ENCODE data around the gene BRD4.

The BRD4 gene

DNA sequence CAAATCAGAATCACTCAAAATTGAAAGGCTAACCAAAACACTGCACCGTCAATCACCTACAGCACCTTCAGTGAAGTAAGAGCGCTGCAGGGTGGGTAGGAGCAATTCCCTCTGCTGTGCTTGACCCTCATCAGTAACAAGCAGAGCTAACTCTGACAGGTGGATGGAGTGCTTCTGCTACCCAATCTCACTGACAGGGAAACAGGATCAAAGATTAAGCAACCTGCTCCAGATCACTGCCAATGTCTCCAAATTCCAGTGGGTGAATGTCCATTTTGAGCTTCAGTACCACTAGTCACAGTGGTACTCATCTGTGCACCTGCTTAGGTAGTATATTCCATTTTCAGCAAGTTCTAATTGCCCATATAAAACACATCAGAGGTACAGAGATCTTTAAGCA, 25.2 kb downstream of the BRD4 start:
- DNase-seq: no peak

DNA sequence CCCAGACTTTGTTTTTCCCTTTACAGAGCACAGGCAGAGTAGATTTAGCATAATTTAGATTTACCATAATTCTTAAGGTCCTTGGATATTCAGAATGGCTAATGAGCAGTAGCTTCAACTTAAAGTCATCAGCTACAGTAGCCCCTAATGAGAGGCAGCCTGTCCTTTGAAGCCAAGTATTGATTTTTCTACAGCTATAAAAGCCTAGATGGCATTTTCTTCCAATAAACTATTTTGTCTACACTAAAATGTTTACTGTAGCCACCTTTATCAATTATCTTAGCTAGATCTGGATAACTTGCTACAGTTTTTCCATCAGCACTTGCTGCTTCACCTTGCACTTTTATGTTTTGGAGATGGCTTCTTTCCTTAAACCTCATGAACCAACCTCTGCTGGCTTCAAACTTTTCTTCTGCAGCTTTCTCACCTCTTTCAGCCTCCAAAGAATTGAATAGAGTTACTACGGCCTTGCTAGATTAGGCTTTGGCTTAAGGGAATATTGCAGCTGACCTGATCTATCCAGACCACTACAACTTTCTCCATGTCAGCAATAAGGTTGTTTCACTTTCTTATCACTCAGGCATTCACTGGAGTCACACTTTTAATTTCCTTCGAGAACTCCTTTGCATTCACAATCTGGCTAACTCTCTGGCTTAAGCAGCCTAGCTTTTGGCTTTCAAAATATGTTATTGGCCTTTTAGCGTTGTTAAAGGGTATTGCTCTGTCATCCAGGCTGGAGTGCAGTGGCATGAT, 26.6 kb downstream of the BRD4 start:
- no peak for DNase-seq

DNA sequence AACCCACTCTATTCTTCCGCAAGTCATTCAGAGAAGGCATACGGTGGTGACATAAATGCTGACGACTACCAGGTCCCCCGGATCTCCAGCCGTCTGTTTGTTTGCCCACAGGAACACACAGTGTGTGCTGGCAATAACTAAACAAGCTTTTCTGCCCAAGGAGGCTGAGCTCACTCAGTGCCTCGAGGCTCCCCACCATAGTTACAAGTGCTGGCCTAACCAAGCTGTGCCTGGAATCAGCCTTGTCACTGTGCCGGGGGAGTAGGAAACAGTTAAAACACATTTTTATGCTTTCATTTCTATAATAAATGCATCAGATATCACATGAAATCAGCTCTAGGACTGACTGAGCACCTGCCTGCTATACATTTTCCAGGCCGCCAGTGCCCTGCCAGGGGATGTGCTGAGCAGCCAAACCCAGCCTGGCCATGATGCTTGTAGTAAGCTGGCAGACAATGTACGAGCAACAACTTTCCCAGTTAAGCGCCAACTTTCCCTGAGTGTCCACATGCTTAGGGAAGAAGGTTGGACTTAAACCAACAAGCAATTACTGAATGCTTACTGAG, 28.1 kb downstream of the BRD4 start:
- DNase-seq: no peak

DNA sequence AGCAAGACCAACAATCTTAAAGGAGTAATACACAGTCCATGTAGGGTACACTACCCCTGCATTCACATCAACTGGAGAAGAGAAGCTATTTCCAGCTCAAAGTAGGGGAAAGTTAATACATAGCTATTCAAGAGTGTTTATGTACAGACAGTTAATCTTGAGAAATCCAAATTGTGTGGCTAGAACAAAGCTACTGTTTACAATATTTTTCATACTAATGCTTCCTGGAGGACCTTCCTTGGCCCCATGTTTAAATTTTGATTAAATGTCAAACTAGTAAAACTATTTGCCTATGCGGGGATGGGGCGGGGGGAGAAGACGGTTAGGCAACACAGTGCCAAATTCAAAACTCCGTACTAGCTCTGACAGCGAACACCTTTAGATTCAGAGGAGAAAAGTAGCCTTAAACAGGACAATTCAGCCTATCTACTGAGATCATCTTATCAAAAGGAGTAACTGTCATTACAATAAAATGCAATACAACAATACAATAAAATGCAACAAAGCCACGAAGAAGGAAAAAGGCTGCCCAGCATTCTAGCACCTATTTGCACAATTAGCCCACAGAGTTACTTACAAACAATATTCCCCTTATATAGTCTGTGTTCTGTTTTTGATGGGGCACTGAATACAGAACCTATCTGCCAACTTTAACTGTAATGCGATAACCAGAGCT, 29.1 kb downstream of the BRD4 start:
- no peak for DNase-seq

DNA sequence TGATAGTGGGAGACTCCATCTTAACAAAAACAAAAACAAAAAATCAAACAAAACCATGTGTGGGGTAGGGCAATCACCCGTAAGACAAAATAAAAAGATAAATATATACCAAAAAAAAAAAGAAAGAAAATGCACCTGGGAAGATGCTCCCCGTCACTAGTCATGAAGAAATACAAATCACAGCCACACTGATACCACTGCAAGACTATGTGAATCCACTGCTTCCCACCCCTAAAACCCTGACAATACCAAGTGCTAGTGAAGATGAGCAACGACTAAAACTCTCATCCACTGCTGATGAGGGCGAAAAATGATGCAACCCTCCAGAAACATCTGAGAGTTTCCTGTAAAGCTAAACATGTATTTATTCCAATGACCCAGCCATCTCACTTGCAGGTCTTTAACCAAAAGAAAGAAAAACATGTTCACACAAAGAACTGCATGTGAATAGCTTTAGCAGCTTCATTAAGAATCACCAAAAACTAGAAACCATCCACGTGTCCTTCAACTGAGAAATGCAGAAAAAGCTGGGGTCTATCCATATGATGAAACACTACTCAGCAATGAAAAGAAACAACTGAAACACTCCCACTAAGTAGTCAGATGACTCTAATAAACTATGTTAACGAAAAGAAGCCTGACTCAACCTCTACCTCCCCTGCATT, 31.7 kb downstream of the BRD4 start:
- no peak for DNase-seq

DNA sequence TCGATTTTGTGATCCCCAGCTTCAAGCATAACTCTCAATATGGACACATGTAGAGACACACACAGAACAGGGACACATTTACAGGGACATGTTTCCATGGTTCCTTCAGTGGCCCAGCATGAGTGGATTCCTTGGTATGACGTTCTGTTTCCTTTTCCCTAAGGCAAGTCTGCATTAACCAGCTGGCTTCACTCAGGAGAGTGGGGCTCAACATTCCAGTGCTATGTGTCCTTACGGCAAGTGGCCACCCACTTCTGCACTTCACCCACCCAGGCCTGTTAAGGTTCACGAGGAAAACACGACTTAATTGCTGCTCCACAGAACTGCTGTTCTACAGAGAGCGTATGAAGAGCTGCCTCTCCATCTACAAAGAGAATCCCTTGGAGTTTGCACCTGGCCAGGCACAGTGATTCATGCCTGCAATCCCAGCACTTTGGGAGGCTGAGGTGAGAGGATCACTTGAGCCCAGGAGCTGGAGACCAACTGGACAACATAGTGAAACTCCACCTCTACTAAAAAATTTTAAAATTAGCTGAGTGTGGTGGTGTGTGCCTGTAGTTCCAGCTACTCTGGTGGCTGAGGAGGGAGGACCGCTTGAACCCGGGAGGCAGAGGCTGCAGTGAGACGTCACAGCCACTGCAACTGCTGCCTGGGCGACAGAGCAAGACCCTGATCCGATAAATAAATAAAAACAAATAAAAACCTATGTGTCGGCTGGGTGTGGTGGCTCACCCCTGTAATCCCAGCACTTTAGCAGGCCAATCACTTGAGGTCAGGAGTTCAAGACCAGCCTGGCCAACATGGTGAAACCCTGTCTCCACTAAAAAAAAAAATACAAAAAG, 32.5 kb downstream of the BRD4 start:
- DNase-seq: no peak

DNA sequence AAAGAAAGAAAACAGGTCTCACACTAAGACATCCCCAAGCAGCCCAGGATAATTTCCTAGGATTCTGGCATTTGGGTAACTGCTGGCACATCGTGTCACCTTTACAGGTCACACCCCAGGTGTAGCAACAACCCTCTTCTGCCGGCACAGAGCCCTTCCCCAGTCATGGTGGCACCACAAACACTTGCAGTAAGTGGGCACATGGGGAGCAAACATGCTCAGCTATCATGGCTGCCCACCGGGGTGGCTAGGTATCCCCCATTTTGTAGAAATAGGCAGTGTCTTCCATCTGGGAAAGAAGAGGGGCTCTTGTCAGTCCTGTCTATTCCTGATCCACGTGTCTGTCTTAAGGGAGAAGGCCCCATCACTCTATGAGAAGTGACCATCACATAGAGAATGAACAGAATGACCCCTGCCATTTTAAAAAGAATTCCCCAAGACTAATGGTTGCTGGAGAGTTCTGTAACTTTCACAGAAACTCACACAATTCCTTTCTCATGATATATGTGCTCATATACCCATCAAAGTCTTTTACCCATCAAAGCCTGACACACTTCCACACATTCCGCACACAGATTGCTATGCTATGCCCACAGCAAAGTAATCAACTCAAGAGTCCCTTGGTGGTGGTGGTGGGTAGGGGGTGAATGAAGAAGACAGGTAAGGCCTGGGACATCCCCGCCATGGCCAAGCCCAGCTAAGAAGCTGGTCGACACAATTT, 33.3 kb downstream of the BRD4 start:
- no peak for DNase-seq

DNA sequence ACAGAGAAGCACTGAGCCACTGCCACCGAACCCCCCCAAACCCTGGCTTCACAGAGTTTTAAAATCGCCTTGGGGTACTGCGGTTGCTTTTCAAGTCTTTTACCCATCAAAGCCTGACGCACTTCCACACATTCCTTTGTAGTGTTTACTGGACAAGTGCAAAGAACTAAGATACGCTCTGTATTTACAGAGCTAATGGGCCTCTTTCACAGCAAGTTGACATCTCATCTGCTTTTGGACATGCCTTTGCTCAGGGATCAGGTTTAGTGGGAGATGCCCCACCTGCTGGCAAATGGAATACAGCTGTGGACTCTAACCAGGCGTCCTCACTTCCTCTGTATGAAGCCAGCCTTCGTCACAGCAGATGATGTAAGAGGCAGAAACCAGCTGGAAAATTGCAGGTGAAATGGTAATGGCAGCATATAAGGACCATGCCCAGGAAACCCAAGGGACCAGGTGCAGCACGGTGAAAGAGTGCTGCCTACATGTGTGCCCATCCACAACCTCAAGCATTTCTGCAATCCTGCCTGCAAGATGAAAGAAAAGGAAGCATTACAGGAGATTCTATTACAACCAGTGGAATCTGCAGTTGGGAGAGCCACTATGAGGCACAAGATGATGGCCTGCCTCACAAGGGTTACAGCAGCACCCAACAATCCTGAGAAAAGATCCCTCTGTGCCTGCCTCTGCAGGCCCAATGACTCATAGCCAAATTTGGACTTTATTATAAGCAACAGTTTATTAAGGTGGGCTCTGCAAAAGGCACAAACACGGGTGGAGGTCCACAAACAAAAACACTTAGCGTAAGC, 34.7 kb downstream of the BRD4 start:
- no peak for DNase-seq

DNA sequence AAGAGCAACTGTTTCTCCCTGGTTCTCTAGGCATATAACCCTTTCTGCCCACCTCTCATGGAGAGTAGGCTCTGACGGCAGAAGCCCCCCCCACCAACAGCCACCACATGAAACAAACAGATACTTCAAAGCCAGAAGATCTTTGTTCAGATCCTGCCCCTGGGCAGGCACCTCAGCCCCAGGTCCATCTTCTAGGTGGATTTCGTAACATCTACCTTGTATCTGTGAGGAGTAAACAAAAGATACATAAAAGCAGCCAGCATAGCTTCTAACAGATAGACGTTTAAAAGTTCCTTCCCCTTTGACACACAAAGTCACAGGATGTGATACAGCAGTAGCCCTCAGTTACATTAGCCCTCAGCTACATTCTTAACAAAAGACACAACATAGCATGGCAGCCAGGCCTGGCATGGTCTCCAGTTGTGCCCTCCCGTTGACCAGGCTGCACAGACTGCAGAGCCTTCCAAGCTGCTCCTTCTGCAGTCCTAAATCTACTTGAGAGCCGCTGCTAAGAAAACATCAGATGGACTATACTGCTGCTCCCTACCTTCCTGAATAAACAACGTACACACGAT, 35.4 kb downstream of the BRD4 start:
- no peak for DNase-seq

DNA sequence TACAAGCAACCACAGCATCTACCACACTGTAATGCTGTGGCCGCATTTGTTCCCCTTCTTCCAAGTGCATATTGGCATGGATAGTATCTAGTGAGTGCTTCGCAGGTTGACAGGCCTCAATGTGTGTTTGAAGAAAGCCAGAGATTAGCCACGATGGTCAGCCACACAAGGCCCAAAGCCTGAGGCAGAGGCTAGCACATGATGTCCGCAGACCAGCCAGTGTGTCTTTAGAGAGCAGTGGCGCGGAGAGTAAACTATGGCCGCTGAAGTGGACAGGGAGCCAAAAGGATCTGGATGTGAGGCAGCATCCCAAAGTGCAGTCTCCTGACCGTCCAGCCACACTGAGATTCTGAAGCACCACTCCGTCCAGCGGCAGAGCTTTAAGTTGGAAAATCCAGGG, 36.0 kb downstream of the BRD4 start:
- DNase-seq: no peak

DNA sequence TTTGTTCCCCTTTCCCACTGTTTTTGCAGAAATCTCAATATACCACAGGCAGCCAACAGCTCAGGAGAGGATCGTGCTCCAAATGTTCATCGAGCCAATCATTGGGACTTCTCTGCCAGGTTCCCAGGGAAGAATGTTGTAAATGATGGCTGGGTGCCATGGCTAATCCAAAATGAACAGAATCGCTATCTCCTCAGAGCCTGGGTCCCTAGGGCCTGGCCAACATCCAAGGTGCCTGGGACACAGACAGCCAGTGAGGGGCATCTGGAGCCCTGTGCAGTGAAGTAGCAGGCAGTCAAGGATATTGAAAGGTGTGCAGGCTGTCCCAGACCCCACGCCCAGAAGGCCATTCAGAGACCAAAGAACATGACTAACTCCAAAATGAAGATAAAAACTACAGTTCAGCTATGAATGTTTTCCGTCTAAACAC, 37.8 kb downstream of the BRD4 start:
- no peak for DNase-seq

DNA sequence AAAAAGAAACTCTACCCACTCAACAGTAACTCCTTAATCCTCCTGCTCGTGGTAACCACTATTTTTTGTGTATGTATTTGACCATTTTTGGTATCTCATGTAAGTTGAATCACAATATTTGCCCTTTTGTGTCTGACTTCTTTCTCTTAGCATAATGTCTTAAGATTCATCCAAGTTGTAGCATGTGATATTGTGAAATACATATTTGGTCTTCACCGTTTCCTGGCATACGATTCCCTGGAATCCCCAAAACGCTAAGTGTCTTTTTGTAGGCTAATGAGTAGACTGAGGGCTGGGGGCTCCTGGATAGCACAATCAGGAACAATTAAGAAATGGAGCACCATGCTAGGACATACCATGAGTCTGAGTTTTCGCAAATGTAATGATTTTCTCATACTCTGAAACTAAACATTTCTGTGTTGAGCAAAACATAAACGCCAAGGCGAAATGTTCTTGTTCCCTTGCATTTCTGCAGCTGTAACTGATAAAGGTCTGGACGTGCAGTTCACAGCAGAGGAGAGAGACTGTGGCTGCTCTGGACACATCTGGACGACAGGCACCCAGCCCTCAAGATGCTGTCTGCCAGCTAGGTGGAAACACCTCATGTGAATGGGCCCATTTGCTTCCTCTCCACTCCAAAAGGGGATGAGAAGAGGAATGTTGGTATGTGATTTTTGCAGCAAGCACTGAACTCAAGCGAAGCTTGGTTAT, 38.4 kb downstream of the BRD4 start:
- DNase-seq: no peak

DNA sequence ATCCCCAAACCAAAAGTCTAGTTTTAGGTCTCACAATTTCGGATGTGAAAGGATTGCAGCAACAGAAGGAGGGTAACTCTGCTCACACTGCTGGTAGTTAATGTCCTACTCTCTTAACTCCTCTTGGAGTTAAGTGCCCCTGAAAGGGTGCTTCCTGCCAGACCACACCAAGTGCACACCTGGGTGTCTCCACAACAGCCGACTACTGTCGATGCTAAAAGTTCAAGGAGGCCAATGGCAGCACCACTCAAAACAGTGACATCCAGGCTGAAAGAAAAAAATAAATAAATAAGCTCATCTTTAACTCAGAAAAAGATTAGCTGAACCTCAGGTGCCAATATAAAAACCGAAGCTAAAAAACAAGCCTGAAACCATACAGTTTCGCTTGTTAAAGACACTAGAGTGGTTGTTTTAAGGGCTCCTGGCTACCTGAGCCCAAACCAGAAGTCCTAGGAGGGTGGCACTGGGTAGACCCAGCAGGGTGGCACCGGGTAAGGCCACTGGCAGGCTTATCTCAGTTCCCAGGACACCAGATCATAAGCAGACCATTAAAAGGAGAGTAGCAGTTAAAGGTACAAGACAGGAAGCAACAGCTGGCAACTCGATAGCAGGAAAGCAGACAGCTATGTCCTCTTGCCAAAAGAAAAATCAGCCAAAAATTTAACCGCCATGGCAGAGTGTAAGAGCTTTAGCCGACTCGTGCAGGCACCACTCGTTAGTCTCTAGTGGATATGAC, 39.3 kb downstream of the BRD4 start:
- DNase-seq: no peak

DNA sequence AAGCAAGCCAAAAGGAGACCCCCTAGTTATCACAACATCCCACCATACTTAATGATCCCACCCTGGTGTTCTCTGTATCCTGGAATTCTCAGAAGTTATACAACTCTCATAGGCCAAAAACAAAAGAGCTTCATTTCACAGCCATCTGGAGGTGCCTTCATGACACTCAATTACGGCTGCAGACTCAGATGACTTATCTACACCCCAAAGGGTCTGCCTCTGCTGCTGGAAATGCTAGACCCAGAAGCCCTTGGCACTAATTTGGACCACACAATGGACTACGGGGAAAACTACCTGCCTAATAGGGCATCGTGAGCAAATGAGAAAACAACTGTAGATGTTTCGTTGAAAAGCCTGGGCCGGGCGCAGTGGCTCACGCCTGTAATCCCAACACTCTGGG, 40.2 kb downstream of the BRD4 start:
- no peak for DNase-seq

DNA sequence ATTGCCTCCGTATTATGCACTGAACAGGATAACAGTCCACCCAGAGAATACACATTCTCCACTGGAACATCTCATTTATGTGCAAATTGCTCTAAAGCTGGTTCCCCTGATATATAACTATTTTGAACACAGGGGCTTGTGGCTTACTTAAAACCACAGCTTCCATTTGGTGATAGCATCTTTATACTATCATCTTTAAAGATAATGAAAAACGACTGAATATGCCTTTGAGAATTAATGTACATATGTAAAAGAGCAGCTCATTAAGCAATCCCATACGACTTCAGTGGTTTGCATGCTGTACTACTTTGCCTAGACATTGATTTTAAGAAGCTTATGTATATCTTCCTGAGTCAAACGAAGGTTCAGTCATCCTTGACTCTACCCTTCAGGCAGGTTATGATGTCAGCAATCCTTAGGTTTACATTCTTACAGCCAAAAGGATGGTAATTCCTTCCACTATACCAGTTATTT, 40.8 kb downstream of the BRD4 start:
- no peak for DNase-seq

DNA sequence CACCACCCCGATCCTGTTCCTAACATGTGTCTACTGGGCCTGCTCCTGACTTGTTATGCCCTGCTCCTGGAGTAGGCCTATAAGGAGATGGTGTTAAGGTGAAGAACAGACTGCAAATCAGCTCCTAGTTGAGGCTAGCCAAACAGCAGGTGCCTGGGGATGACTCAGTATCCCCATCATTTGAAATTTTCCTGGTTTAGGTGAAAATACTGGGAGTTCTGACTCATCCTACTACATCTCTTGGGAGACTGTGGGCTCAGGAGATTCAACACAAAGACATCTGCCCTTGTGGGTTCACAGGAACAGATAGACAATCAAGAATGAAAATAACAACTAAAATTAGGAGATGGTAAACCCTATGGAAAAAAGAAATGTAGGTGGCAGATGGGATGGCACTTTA, 41.2 kb downstream of the BRD4 start:
- DNase-seq: no peak

DNA sequence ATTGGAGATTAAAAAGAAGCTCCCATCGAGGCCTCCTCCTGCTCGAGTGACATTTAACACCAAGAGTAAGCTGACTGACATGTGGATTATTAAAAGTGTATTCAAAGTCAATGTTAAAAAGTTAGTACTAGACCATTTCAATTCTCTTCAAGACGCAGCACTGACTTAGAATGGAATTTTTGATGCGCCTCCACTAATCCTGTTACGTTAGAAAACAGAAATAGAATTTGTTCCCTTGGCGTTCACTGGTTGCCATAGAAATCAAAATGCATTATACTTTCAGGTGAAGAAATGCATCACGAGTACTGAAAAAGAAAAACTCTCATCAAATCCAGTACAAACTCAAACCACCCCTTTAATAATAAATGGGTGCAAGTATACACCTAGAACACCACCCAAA, 42.2 kb downstream of the BRD4 start:
- DNase-seq: no peak

DNA sequence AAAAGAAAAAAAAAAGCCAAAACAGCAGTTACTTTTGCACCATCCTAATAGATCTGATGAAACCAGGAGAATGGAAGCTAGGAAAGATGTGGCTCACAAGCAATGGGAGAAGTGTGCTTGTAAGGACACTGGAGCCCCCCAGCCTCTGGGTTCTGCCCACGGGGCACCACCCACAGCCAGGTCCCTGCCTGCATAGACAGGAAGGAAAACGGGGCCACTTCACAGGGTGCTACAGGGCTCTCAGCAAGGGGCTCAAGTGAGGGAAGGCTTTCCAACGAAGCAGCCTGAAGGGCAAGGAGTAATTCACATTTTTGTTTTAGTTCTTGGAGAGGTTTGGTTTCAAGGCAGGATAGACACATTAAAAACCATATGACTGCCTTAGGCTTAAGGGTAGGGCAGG, 42.7 kb downstream of the BRD4 start:
- DNase-seq: no peak

Data from CD4-positive, alpha-beta T cell treated with Interferon alpha-2 for 1 hour (primary cell).